ENCODE results near the gene MUC6.

The MUC6 gene

GRCh38 chr11:1036303-1036923 is at the start of gene MUC6:
Gene MUC6 (minus strand): TSS chr11:1036718. CDS start chr11:1036655, 63 bp downstream.
- no peak for DNase-seq (ENCODE audit: low read depth in 1 of 2, low spot score in 1 of 2)

- DNase-seq (ENCODE audit: low read depth in 1 of 2, low spot score in 1 of 2), result no peak
Observed at GRCh38 chr11:1085440-1086170, 49.1 kb upstream of the MUC6 start.

- no peak for DNase-seq (ENCODE audit: low read depth in 1 of 2, low spot score in 1 of 2)
Observed at GRCh38 chr11:1084561-1085439, 48.3 kb upstream of the MUC6 start.

GRCh38 chr11:1083621-1084551 is 47.4 kb upstream of the MUC6 start:
- no peak for DNase-seq (ENCODE audit: low read depth in 1 of 2, low spot score in 1 of 2)

- DNase-seq (ENCODE audit: low read depth in 1 of 2, low spot score in 1 of 2), result no peak
Observed at GRCh38 chr11:1082728-1083620, 46.5 kb upstream of the MUC6 start.

- no peak for DNase-seq (ENCODE audit: low read depth in 1 of 2, low spot score in 1 of 2)
Observed at GRCh38 chr11:1082346-1082727, 45.8 kb upstream of the MUC6 start.

GRCh38 chr11:1081601-1082311 is 45.2 kb upstream of the MUC6 start:
- DNase-seq (ENCODE audit: low read depth in 1 of 2, low spot score in 1 of 2), result no peak

GRCh38 chr11:1078191-1078601 is 41.7 kb upstream of the MUC6 start:
- no peak for DNase-seq (ENCODE audit: low read depth in 1 of 2, low spot score in 1 of 2)

GRCh38 chr11:1077417-1078119 is 41.0 kb upstream of the MUC6 start:
- no peak for DNase-seq (ENCODE audit: low read depth in 1 of 2, low spot score in 1 of 2)

- no peak for DNase-seq (ENCODE audit: low read depth in 1 of 2, low spot score in 1 of 2)
Observed at GRCh38 chr11:1077033-1077416, 40.5 kb upstream of the MUC6 start.

GRCh38 chr11:1076061-1076665 is 39.6 kb upstream of the MUC6 start:
- DNase-seq (ENCODE audit: low read depth in 1 of 2, low spot score in 1 of 2), result no peak

GRCh38 chr11:1075341-1075911 is 38.9 kb upstream of the MUC6 start:
- DNase-seq (ENCODE audit: low read depth in 1 of 2, low spot score in 1 of 2), result no peak

GRCh38 chr11:1074244-1075221 is 38.0 kb upstream of the MUC6 start, which contains the start of gene MUC2:
Gene MUC2 (plus strand): TSS chr11:1074874.
- DNase-seq (ENCODE audit: low read depth in 1 of 2, low spot score in 1 of 2), result no peak

GRCh38 chr11:1073851-1074243 is 37.3 kb upstream of the MUC6 start:
- no peak for DNase-seq (ENCODE audit: low read depth in 1 of 2, low spot score in 1 of 2)

GRCh38 chr11:1073261-1073724 is 36.8 kb upstream of the MUC6 start:
- DNase-seq (ENCODE audit: low read depth in 1 of 2, low spot score in 1 of 2), result no peak

GRCh38 chr11:1072821-1073231 is 36.3 kb upstream of the MUC6 start:
- DNase-seq (ENCODE audit: low read depth in 1 of 2, low spot score in 1 of 2), result no peak

Data from stimulated activated CD4-positive, alpha-beta T cell treated with anti-CD3 and anti-CD28 coated beads, Interleukin-15, amount 100 ng/mL, for 1 hour (primary cell).